ENCODE measurements around the gene CANT1.
A peak's percentile ranks its signal among the peaks of the same experiment; 100 is the strongest.

The CANT1 gene

GRCh38 chr17:79047291-79047920 is 37.8 kb upstream of the CANT1 start:
- TF ChIP-seq GATA2 (IDR thresholded peaks at IDR 0.05; ENCODE audit: low read depth, low read length) (no peak), GATA3 (IDR thresholded peaks at IDR 0.05; ENCODE audit: low read depth, low read length) (no peak)

DNA sequence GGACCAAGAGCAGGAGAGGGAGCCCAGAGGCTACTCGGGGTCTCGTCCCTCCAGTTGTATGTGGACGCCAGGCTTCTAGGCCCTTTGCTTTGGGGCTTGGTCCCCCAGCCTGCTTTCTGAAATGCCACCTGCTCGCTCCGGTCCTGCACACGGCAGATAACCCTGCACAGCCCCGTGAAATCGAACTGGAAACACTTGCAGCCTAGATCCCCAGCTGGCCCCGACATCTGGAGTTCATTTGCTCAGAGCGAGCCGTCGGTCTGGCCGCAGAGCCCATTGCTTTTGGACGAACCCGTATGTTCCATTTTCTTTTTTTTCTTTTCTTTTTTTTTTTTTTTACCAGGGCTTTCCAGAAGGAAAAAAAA is 37.3 kb upstream of the CANT1 start:
- no peak for TF ChIP-seq GATA3 (IDR thresholded peaks at IDR 0.05; ENCODE audit: low read depth, low read length)
- TF ChIP-seq GATA2 (IDR thresholded peaks at IDR 0.05; ENCODE audit: low read depth, low read length) = 0 out of 2 replicates have a peak, but pooled peaks have one; percentile 28

DNA sequence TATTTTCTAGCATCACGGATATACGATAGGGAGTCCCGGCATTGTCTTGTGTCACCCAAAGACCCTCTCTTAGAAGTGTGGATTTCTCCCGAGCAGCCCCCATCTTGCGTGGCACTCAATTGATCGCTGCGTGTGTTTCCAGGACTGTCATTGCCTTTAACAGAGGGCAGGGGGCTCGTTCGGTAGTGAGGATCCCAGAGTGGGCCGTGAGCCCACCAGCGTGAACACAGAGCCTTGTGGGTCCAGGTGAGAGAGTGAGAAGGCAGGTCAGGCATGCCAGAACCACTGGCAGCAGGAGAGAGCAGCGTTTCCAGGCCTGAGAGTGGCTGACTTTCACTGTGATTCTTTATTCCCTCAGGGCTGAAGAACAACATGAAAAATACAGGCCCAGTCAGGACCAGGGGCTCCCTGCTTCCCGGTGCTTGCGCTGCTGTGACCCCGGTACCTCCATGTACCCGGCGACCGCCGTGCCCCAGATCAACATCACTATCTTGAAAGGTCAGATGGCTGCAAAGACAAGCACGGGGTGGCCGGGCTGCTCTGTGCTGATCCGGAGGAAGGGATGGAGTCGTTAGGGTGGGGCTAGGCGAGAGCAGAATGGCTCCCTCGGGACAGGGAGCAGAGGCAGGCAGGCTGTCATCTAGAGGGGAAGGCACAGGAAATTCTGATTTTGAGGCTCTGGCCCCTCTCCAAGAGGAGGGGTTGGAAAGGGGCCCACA is 36.8 kb upstream of the CANT1 start:
- TF ChIP-seq GATA2 (IDR thresholded peaks at IDR 0.05; ENCODE audit: low read depth, low read length) = peak; percentile 5; the same call in 1 of the 2 replicates
- TF ChIP-seq GATA3 (IDR thresholded peaks at IDR 0.05; ENCODE audit: low read depth, low read length) = no peak

GRCh38 chr17:79045842-79046196 is 36.3 kb upstream of the CANT1 start:
- TF ChIP-seq GATA3 (IDR thresholded peaks at IDR 0.05; ENCODE audit: low read depth, low read length) (no peak), GATA2 (IDR thresholded peaks at IDR 0.05; ENCODE audit: low read depth, low read length) (no peak)

GRCh38 chr17:79045001-79045729 is 35.6 kb upstream of the CANT1 start:
- TF ChIP-seq GATA3 (IDR thresholded peaks at IDR 0.05; ENCODE audit: low read depth, low read length) = no peak
- no peak for TF ChIP-seq GATA2 (IDR thresholded peaks at IDR 0.05; ENCODE audit: low read depth, low read length)

GRCh38 chr17:79044462-79044861 is 34.9 kb upstream of the CANT1 start:
- TF ChIP-seq GATA3 (IDR thresholded peaks at IDR 0.05; ENCODE audit: low read depth, low read length) = no peak
- TF ChIP-seq GATA2 (IDR thresholded peaks at IDR 0.05; ENCODE audit: low read depth, low read length) = no peak

GRCh38 chr17:79043931-79044320 is 34.4 kb upstream of the CANT1 start:
- TF ChIP-seq GATA2 (IDR thresholded peaks at IDR 0.05; ENCODE audit: low read depth, low read length) (no peak), GATA3 (IDR thresholded peaks at IDR 0.05; ENCODE audit: low read depth, low read length) (no peak)

DNA sequence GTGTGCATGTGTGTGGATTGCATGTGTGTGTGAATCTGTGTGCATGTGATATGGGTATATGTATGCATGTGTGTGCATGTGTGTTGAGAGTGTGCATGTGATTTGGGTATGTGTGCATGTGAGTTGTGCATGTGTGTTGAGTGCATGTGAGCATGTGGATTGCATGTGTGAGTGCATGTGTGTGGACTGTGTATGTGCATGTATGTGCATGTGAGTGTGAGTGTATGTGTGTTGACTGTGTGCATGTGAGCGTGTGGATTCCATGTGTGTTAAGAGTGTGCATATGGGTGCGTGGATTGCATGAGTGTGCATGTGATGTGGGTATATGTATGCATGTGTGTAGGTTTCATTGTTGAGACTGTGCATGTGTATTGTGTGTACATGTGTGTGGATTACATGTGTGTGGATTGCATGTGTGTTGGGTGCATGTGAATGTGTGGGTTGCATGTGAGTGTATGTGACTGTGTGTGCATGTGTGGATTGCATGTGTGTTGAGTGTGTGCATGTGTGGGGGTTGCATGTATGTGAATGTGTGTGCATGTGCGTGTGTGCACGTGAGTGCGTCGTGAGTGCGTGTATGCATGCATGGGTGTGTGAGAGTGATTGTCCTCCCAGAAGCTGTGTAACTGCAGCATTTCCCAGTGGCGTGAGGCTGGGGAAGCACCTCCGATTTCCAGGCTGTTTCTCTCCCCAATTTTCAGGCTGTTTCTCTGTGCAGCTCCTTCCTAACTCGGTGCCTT is 33.8 kb upstream of the CANT1 start:
- no peak for TF ChIP-seq GATA3 (IDR thresholded peaks at IDR 0.05; ENCODE audit: low read depth, low read length)
- TF ChIP-seq GATA2 (IDR thresholded peaks at IDR 0.05; ENCODE audit: low read depth, low read length) = no peak

DNA sequence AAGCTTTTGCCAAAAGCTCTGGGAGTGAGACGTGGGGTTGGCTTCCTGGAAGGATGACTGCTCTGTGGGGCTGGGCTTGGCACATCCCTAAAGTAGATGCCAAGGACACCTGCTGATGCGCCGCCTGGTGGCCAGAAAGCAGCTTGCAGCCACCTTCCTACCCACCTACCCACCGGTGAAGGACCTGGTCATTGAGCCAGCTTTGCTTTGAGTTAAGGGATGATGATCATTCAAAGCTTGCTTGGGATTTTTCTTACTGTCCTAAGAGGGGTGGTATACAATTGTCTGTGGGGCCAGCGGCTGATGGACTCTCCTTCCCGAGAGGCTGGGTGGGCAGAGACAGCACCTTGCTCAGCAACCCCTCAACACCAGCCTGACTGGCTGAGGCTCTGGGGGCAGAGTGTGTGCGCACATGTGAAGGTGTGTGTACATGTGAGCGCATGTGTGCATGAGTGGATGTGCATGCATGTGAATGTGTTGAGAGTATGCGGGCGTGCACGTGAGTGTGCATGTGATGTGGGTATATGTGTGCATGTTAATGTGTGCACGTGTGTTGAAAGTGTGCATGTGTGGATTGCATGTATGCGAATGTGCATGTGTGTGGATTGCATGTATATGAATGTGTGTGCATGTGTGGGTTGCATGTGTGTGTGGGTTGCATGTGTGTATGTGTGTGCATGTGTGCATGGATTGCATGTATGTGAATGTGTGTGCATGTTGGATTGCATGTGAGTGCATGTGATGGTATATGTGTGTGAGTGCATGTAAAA is 33.0 kb upstream of the CANT1 start:
- TF ChIP-seq GATA3 (IDR thresholded peaks at IDR 0.05; ENCODE audit: low read depth, low read length) (no peak), GATA2 (IDR thresholded peaks at IDR 0.05; ENCODE audit: low read depth, low read length) (no peak)

DNA sequence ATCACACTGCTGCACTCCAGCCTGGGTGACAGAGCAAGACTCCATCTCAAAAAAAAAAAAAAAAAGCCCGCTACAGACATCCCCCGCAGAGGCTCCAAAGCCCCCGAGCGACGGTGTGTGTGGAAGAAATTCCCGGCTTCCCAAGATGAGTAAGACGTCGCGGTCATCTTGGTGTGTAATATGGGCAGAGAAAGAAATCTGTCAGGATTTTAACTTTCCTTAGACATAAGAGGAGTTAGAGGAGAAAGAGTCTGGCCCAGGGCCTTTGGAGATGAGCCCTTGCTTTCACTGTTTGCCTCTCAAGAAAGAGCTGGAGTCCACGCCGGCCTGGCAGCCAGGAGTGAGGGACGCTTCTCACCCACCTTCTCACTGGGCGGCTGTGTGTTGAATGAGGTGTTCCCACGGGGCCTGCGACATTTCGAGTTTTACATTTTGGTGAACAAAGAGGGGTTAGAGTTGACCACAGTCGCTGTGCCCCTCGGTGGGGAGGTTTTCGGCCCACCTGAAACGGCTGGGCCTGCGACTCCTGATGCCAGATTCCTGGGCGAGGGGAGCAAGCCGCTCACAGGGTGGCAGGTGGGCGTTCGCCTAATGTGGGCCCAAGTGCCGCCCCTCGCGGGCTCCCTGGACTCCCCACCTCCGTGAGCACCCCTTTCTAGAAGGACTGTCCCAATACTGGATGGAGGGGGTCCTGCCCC is 32.3 kb upstream of the CANT1 start:
- TF ChIP-seq GATA2 (IDR thresholded peaks at IDR 0.05; ENCODE audit: low read depth, low read length) (no peak), GATA3 (IDR thresholded peaks at IDR 0.05; ENCODE audit: low read depth, low read length) (no peak)

DNA sequence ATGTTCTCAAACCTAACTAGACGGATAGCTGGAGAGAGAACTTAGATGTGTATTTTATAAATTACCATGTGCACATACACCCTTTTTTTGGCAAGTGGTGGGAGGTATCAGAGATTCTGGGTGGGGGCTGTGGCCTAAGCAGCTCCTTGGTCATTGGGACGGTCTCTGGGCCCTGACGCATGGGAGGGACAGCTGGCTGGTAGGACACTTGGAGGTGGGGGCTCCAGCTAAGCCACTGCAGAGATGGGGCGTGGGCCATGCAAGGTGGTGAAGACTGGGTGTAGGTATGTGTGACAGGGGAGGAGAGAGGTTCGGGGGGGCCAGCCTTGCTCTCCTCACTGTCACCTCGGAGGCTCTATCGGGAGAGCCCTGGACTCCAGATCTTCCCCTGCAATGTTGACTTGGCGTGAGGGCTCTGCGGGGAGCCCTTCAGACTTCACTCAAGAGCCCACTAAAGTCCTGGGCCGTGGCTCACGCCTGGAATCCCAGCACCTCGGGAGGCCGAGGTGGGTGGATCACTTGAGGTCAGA is 31.5 kb upstream of the CANT1 start:
- TF ChIP-seq GATA2 (IDR thresholded peaks at IDR 0.05; ENCODE audit: low read depth, low read length) = no peak
- TF ChIP-seq GATA3 (IDR thresholded peaks at IDR 0.05; ENCODE audit: low read depth, low read length) = no peak

DNA sequence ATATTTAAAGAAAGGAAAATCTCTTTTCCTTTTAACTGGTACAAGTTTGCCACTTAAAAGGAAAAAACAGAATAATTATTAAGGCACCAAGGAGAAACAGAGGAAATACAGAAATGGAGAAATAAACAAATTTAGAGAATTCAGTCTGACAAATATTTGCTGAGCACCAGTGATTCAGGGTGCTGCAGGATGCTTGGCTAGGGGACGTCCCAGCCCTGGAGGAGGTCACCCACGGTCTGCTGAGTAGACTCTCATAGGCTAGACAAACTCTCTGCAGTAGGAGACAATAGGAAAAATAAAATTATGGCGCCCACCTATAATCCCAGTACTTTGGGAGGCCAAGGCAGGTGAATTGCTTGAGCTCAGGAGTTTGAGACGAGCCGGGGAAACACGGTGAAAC is 30.3 kb upstream of the CANT1 start:
- TF ChIP-seq GATA2 (IDR thresholded peaks at IDR 0.05; ENCODE audit: low read depth, low read length) = no peak
- no peak for TF ChIP-seq GATA3 (IDR thresholded peaks at IDR 0.05; ENCODE audit: low read depth, low read length)

GRCh38 chr17:79039171-79039570 is 29.6 kb upstream of the CANT1 start:
- TF ChIP-seq GATA3 (IDR thresholded peaks at IDR 0.05; ENCODE audit: low read depth, low read length) = no peak
- TF ChIP-seq GATA2 (IDR thresholded peaks at IDR 0.05; ENCODE audit: low read depth, low read length) = no peak
